HCT116 (cell line): ENCODE results near the gene PPP1R3G. TPM values are rescaled to one million over a fixed set of nuclear protein-coding genes. Genes with fewer than 3 reads are reported as not detected.

ENCODE experiments used
- ATAC-seq: fragments of 200-7000 bp; cut with Tn5 transposase; 2 replicates; pipeline ENCODE4 v1.9.1; 2020; ENCODE audit warnings: mild to moderate bottlenecking, moderate library complexity
- BruUV-seq: library from RNA; stranded (reverse); fragments of 400-500 nt; replicated peaks from 2 replicates; lab custom pipeline; 2021; lab: Mats Ljungman, UMichigan
- CTCF ChIA-PET: fragments of 300-600 bp; sonication (Branson Sonifier 250); formaldehyde crosslinking; loops from one replicate; lab custom pipeline; 2021; ENCODE audit warnings: antibody characterized with exemption; lab: Charles Lee
- POLR2A ChIA-PET: fragments of 300-600, 350-600 bp; sonication (Branson Sonifier 250); formaldehyde crosslinking; loops from one replicate; lab custom pipeline; 2021; ENCODE audit warnings: antibody characterized with exemption; lab: Charles Lee
- RAD21 ChIA-PET, 2 experiments: fragments of 300-600 bp; sonication (Branson Sonifier 250); formaldehyde crosslinking; loops; one replicate each; lab custom pipeline; 2023; ENCODE audit warnings: low total read pairs in 2 of 2; ENCODE audit not compliant: uncharacterized antibody in 2 of 2, unreplicated experiment in 2 of 2, low non-redundant PET in 1 of 2; lab: Charles Lee
- DNase-seq: peaks from one replicate; pipeline ENCODE4 v3.0.0-alpha.2; 2010; ENCODE audit warnings: low read depth, low spot score
- H2AFZ ChIP-seq: fragments of 200-600 bp; shearing (Covaris generic), sonication (generic); 2 replicates; pipeline ENCODE4 v1.6.1; 2017; ENCODE audit warnings: low read depth, mixed run types, mixed read lengths, antibody characterized with exemption, low read length; ENCODE audit not compliant: poor library complexity, severe bottlenecking
- H3K27ac ChIP-seq: 2 replicates; pipeline ENCODE4 v1.5.1; 2012; ENCODE audit warnings: low read depth, low read length
- H3K27me3 ChIP-seq: fragments of 200-600 bp; sonication (generic); 2 replicates; pipeline ENCODE4 v1.6.1; 2016; ENCODE audit warnings: mixed run types, low read length, mixed read lengths; ENCODE audit not compliant: insufficient read depth
- H3K36me3 ChIP-seq, 2 experiments: fragments of 200-500 bp in 1 of 2; fragments of 200-600 bp in 1 of 2; sonication (Bioruptor generic) in 1 of 2; sonication (generic) in 1 of 2; 2 replicates each; pipeline versions ENCODE4 v1.5.1 to v1.6.1; 2014 to 2016; ENCODE audit warnings: low read length in 2 of 2, inconsistent platforms in 1 of 2, mixed read lengths in 1 of 2, mixed run types in 1 of 2; ENCODE audit not compliant: insufficient read depth in 2 of 2, control insufficient read depth in 1 of 2
- H3K4me1 ChIP-seq, 2 experiments: fragments of 200-600 bp in 1 of 2; sonication (generic) in 1 of 2; 2 replicates each; pipeline versions ENCODE4 v1.5.1 to v1.6.1; 2012 to 2017; ENCODE audit warnings: low read length in 2 of 2, inconsistent platforms in 1 of 2, mild to moderate bottlenecking in 1 of 2, mixed read lengths in 1 of 2, mixed run types in 1 of 2, moderate library complexity in 1 of 2; ENCODE audit not compliant: insufficient read depth in 2 of 2, control insufficient read depth in 1 of 2
- H3K4me2 ChIP-seq: fragments of 200-600 bp; sonication (generic); 2 replicates; pipeline ENCODE4 v1.6.1; 2017; ENCODE audit warnings: mixed run types, low read length, mixed read lengths
- H3K4me3 ChIP-seq, 2 experiments: fragments of 200-600 bp in 1 of 2; sonication (generic) in 1 of 2; replicated peaks in 1 of 2; 2 replicates each; pipeline ENCODE4 v1.5.1; 2011 to 2016; ENCODE audit warnings: low read length in 2 of 2, control low read depth in 1 of 2, low read depth in 1 of 2, mild to moderate bottlenecking in 1 of 2, mixed read lengths in 1 of 2, mixed run types in 1 of 2
- H3K79me2 ChIP-seq: fragments of 200-600 bp; sonication (generic); 2 replicates; pipeline ENCODE4 v1.6.1; 2017; ENCODE audit warnings: mild to moderate bottlenecking, mixed run types, low read length, moderate library complexity, mixed read lengths; ENCODE audit not compliant: insufficient read depth
- H3K9ac ChIP-seq: fragments of 200-600 bp; sonication (generic); 2 replicates; pipeline ENCODE4 v1.6.1; 2016; ENCODE audit warnings: low read length, mixed read lengths
- H3K9me2 ChIP-seq: fragments of 200-600 bp; sonication (generic), shearing (Covaris generic); 2 replicates; pipeline ENCODE4 v1.6.1; 2017; ENCODE audit warnings: mixed run types, mild to moderate bottlenecking, moderate library complexity; ENCODE audit not compliant: insufficient read depth
- H3K9me3 ChIP-seq, 2 experiments: fragments of 200-500 bp in 1 of 2; fragments of 200-600 bp in 1 of 2; sonication (Bioruptor generic) in 1 of 2; sonication (generic) in 1 of 2; 2 replicates each; pipeline ENCODE4 v1.6.1; 2014 to 2017; ENCODE audit warnings: low read length in 2 of 2, mixed read lengths in 2 of 2, inconsistent platforms in 1 of 2, low read depth in 1 of 2, mild to moderate bottlenecking in 1 of 2, mixed run types in 1 of 2, moderate library complexity in 1 of 2; ENCODE audit not compliant: control insufficient read depth in 1 of 2, insufficient read depth in 1 of 2
- H4K20me1 ChIP-seq: fragments of 200-600 bp; sonication (generic), shearing (Covaris generic); 2 replicates; pipeline ENCODE4 v1.6.1; 2017; ENCODE audit warnings: mixed run types, mild to moderate bottlenecking, moderate library complexity; ENCODE audit not compliant: insufficient read depth
- ATF3 ChIP-seq: IDR thresholded peaks from 2 replicates; pipeline ENCODE4 v1.6.1; 2012
- CBX3 ChIP-seq: IDR thresholded peaks from 2 replicates; pipeline ENCODE4 v1.6.1; 2012; ENCODE audit warnings: low read depth
- EGR1 ChIP-seq: IDR thresholded peaks from 2 replicates; pipeline ENCODE4 v1.6.1; 2012; ENCODE audit warnings: low read depth
- EZH2 ChIP-seq: fragments of 200-600 bp; sonication (generic); IDR thresholded peaks from 2 replicates; pipeline ENCODE4 v1.6.1; 2017; ENCODE audit warnings: antibody characterized with exemption, mixed run types
- FOSL1 ChIP-seq: IDR thresholded peaks from 2 replicates; pipeline ENCODE4 v1.6.1; 2012; ENCODE audit warnings: low read depth
- JUND ChIP-seq: IDR thresholded peaks from 2 replicates; pipeline ENCODE4 v1.6.1; 2012
- POLR2A ChIP-seq: IDR thresholded peaks from 2 replicates; pipeline ENCODE4 v1.7.0; 2011; ENCODE audit warnings: borderline replicate concordance; ENCODE audit not compliant: insufficient read depth, insufficient read length; ENCODE audit errors: extremely low read depth
- POLR2AphosphoS5 ChIP-seq: IDR thresholded peaks from 2 replicates; pipeline ENCODE4 v1.6.1; 2011; ENCODE audit warnings: mild to moderate bottlenecking, low read depth, low read length, moderate library complexity
- RAD21 ChIP-seq: IDR thresholded peaks from 2 replicates; pipeline ENCODE4 v1.6.1; 2012; ENCODE audit warnings: low read depth, mild to moderate bottlenecking
- SIN3A ChIP-seq: IDR thresholded peaks from 2 replicates; pipeline ENCODE4 v1.6.1; 2012; ENCODE audit warnings: low read depth
- SP1 ChIP-seq: IDR thresholded peaks from 2 replicates; pipeline ENCODE4 v1.6.1; 2012; ENCODE audit warnings: low read depth
- TCF7L2 ChIP-seq: IDR thresholded peaks from 2 replicates; pipeline ENCODE4 v1.7.0; 2011; ENCODE audit warnings: borderline replicate concordance, inconsistent platforms; ENCODE audit not compliant: insufficient read depth, insufficient read length; ENCODE audit errors: extremely low read depth
- YY1 ChIP-seq: IDR thresholded peaks from 2 replicates; pipeline ENCODE4 v1.6.1; 2011; ENCODE audit warnings: low read length, low read depth, moderate library complexity, mild to moderate bottlenecking; ENCODE audit not compliant: insufficient replicate concordance; ENCODE audit errors: extremely low read depth
- ZFX ChIP-seq: fragments of 450-650 bp; IDR thresholded peaks from 2 replicates; pipeline ENCODE4 v1.6.1; 2017
- intact Hi-C: fragments of 100-400 bp; cut with micrococcal nuclease; formaldehyde crosslinking; loops from 2 replicates; pipeline ENCODE4 v1.10.0; 2022
- total RNA-seq: library from RNA; stranded (reverse); gene quantifications from one replicate; pipeline ENCODE4 v1.2.1, GENCODE V29; 2021; ENCODE audit not compliant: unreplicated experiment
- TF ChIP-seq, protein P1 (sequence below): IDR thresholded peaks from 2 replicates; pipeline ENCODE4 v1.6.1; 2012
- TF ChIP-seq, protein P2 (sequence below): IDR thresholded peaks from 2 replicates; pipeline ENCODE4 v1.6.1; 2011; ENCODE audit warnings: mild to moderate bottlenecking, low read length, moderate library complexity; ENCODE audit not compliant: insufficient replicate concordance; ENCODE audit errors: extremely low read depth

PPP1R3G gene
- total RNA-seq, 1 experiment from 2014 or later: 0.27 TPM

DNA sequence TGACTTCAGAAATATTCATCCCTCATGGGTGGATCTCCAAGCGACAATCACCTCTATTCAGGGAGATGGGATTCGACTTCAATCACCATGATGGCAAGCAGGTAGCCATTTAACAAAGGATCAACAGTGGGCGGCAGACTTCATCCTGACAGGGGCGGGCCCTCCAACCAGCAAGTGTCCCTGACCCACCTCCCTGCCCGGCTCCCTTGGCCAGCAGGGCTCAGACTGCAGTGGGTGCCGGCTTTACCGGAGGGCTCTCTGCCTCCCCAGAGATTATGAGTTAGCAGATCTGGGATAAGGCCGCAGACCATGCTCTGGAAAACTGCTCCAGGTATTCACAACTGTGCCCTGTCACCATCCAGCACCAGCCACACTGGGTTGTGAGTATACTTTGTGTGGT, 39.4 kb downstream of the PPP1R3G start:
- Histone ChIP-seq H3K27me3 (no peaks in the 10 kb centered on the region), H3K9me2 (no peaks in the 10 kb centered on the region), H2AFZ (no peak overlapping the region), H3K4me2 (peak overlapping the region; percentile 63), H3K9me3 (no peaks in the 10 kb centered on the region), H3K27ac (no peak overlapping the region), H3K9ac (no peak overlapping the region), H4K20me1 (no peaks in the 10 kb centered on the region), H3K4me1 (peaks cover 19 to 24% of the 10 kb centered on the region in 2 experiments), H3K36me3 (no peaks in the 10 kb centered on the region), H3K4me3 (no peak overlapping the region), H3K79me2 (no peaks in the 10 kb centered on the region)
- no TSS peak for BruUV-seq
- no peak for TF ChIP-seq TCF7L2
- no peak for TF ChIP-seq POLR2AphosphoS5
- TF ChIP-seq SIN3A: no peak
- TF ChIP-seq ZFX: no peak
- TF ChIP-seq, protein P1, sequence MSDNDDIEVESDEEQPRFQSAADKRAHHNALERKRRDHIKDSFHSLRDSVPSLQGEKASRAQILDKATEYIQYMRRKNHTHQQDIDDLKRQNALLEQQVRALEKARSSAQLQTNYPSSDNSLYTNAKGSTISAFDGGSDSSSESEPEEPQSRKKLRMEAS: no peak
- ATAC-seq (no peak), DNase-seq (no peak)
- RAD21 ChIA-PET: no interaction called here
- intact Hi-C loops: no loop called here
- POLR2A ChIA-PET: no interaction called here
- CTCF ChIA-PET: no interaction called here

- no peaks in the 10 kb centered on the region for H3K27me3 ChIP-seq
- ChIA-PET RAD21 (no interaction called here), CTCF (no interaction called here), POLR2A (no interaction called here)
- no peak overlapping the region for H2AFZ ChIP-seq
- no peaks in the 10 kb centered on the region for H3K9me3 ChIP-seq
- H4K20me1 ChIP-seq: no peaks in the 10 kb centered on the region
- H3K36me3 ChIP-seq: no peaks in the 10 kb centered on the region
- ATAC-seq (peak; percentile 90), DNase-seq (peak; percentile 54)
- peaks cover 19 to 24% of the 10 kb centered on the region in 2 experiments for H3K4me1 ChIP-seq
- H3K27ac ChIP-seq: no peak overlapping the region
- H3K4me2 ChIP-seq: peak overlapping the region; percentile 63
- intact Hi-C loops: no loop called here
- H3K9me2 ChIP-seq: no peaks in the 10 kb centered on the region
- no peak overlapping the region for H3K4me3 ChIP-seq
- H3K79me2 ChIP-seq: no peaks in the 10 kb centered on the region
- H3K9ac ChIP-seq: peak overlapping the region; percentile 15; the same call in 1 of the 2 replicates
- no TSS peak for BruUV-seq
- TF ChIP-seq ATF3 (no peak), POLR2A (no peak), FOSL1 (peak; percentile 65; the same call in 1 of the 2 replicates), RAD21 (no peak), JUND (peak; percentile 31), SP1 (peak; percentile 47; the same call in 1 of the 2 replicates), CBX3 (peak; percentile 71; the same call in 1 of the 2 replicates), SIN3A (no peak), EZH2 (no peak), YY1 (no peak), EGR1 (no peak)
- TF ChIP-seq, protein P1: peak; percentile 95
- TF ChIP-seq, protein P2, sequence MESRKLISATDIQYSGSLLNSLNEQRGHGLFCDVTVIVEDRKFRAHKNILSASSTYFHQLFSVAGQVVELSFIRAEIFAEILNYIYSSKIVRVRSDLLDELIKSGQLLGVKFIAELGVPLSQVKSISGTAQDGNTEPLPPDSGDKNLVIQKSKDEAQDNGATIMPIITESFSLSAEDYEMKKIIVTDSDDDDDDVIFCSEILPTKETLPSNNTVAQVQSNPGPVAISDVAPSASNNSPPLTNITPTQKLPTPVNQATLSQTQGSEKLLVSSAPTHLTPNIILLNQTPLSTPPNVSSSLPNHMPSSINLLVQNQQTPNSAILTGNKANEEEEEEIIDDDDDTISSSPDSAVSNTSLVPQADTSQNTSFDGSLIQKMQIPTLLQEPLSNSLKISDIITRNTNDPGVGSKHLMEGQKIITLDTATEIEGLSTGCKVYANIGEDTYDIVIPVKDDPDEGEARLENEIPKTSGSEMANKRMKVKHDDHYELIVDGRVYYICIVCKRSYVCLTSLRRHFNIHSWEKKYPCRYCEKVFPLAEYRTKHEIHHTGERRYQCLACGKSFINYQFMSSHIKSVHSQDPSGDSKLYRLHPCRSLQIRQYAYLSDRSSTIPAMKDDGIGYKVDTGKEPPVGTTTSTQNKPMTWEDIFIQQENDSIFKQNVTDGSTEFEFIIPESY: no peak
Observed at GRCh38 chr6:5125152-5126006, 40.2 kb downstream of the PPP1R3G start.
